Right lobe of liver (tissue), 6 donors: ENCODE results near the gene NFKBIZ. TPM values are rescaled to one million over a fixed set of nuclear protein-coding genes. Genes with fewer than 3 reads are reported as not detected.

Experiments
- ATAC-seq, 4 donors: fragments of 200-7000 bp; cut with Tn5 transposase; one replicate each; pipeline ENCODE4 v1.9.1; 2020; ENCODE audit warnings: mild to moderate bottlenecking in 4 of 4, moderate library complexity in 4 of 4
- DNase-seq, 3 donors: peaks; one replicate each; pipeline ENCODE4 v3.0.0-alpha.2; 2020
- H3K27ac ChIP-seq, 3 donors: fragments of 200-600 bp; one replicate each; pipeline ENCODE4 v1.8.0; 2022
- H3K27me3 ChIP-seq, 2 donors: fragments of 200-600 bp; one replicate each; pipeline ENCODE4 v1.8.0; 2022
- H3K36me3 ChIP-seq, 4 donors: fragments of 200-600 bp; sonication (generic) in 1 of 4; one replicate each; pipeline versions ENCODE4 v1.5.1 to v1.8.0; 2017 to 2022; ENCODE audit warnings: control low read depth in 1 of 4
- H3K4me1 ChIP-seq, 4 donors: fragments of 200-600 bp; sonication (generic) in 1 of 4; one replicate each; pipeline versions ENCODE4 v1.5.1 to v1.8.0; 2017 to 2022; ENCODE audit warnings: control low read depth in 1 of 4
- H3K4me3 ChIP-seq, 3 donors: fragments of 200-600 bp; one replicate each; pipeline ENCODE4 v1.8.0; 2022
- H3K9me3 ChIP-seq, 4 donors: fragments of 200-600 bp; sonication (generic) in 1 of 4; one replicate each; pipeline versions ENCODE4 v1.5.1 to v1.8.0; 2017 to 2022; ENCODE audit warnings: control low read depth in 1 of 4
- POLR2A ChIP-seq: fragments of 450-650 bp; IDR thresholded peaks from one replicate; pipeline ENCODE4 v1.6.1; 2017; ENCODE audit warnings: antibody characterized with exemption, mild to moderate bottlenecking
- WGBS: methylation state at CpG from one replicate; pipeline ENCODE4 v1.1.6; 2018; ENCODE audit warnings: low coverage, low lambda C conversion rate; ENCODE audit not compliant: insufficient coverage; ENCODE audit errors: missing lambda C conversion rate; 5-methylcytosine and 5-hydroxymethylcytosine counted together
- intact Hi-C, 2 donors: fragments of 100-400 bp; cut with DNase I; formaldehyde crosslinking; loops; one replicate each; pipeline versions ENCODE4 v1.11.2 to v1.14.1; 2022
- total RNA-seq, 6 experiments: library from RNA; depleted of rRNA in 2 of 6; stranded (reverse); fragments of >200 nt in 2 of 6; fragmentation: NEBNext Ultra II Directional in 3 of 6; extraction: Animal tissue kit (Norgen Biotek cat#: 25700) in 3 of 6; gene quantifications; one replicate each; pipeline versions ENCODE4 v1.1.0 to v1.2.4, GENCODE V29; 2016 to 2023
- TF ChIP-seq, protein P1 (sequence below), 4 donors: fragments of 200-600 bp in 3 of 4; fragments of 450-650 bp in 1 of 4; IDR thresholded peaks; one replicate each; pipeline versions ENCODE4 v1.5.1 to v1.8.0; 2016 to 2022; ENCODE audit warnings: antibody characterized with exemption in 4 of 4, mild to moderate bottlenecking in 2 of 4
- donor health status: DM: no; HTN: yes; CAD: no.
- donor health status: DM: no; HTN: no; CAD: no.
- donor health status: DM: no; HTN: no; CAD: no.
- donor health status: DM: no; HTN: yes; CAD: no.
- donor health status: DM: no; HTN: yes; CAD: no.

Gene NFKBIZ
- total RNA-seq, 6 experiments from 2014 or later: 23.4 to 83.1 (median 44.4) TPM

DNA sequence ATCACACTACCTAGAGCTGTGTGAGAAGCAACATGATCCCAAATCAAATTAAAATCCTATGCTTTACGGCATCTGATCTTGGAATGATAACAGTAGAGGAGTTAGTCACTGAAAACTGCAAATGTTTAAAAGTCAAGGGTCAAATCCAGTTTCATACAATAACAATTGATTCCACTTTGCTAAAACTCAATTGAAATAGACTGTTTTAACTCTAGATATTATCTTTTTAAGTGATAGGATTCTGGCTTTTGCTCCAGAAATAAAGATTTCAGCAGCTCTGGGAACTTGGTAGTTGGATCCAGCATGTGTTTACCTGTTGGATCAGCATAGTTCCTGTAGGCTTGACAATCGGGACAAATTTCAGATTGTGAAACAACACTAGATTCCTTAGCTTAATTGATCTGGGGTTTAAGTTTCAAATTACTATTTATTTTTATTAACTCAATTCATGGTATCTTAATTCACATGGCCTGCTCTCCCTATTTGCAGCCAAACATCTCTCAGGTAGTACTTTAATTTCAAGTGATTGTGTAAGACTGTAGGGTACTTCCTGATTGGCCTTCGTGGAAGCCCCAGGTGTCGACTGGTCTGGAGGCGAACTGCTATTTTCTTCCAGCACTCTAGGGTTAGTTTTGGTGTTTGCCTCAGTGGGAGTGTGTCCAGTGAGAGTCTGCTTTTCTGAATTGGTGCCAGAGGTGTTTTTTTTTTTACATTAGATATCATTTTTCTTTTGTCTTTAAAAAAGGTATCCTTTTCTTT lies 16.6 kb downstream of the NFKBIZ start:
- Histone ChIP-seq H3K4me3 (no peak overlapping the region), H3K27ac (peak overlapping the region; percentile 13 to 37 (median 17)), H3K36me3 (peaks cover 0 to 11% (median 5%) of the 10 kb centered on the region in 4 donors), H3K9me3 (no peaks in the 10 kb centered on the region), H3K27me3 (no peaks in the 10 kb centered on the region), H3K4me1 (peaks cover 0 to 38% (median 13%) of the 10 kb centered on the region in 4 donors)
- intact Hi-C loops: no loop called here
- ATAC-seq (peak; percentile 31 to 62 (median 56)), DNase-seq (no peak)
- TF ChIP-seq, protein P1, sequence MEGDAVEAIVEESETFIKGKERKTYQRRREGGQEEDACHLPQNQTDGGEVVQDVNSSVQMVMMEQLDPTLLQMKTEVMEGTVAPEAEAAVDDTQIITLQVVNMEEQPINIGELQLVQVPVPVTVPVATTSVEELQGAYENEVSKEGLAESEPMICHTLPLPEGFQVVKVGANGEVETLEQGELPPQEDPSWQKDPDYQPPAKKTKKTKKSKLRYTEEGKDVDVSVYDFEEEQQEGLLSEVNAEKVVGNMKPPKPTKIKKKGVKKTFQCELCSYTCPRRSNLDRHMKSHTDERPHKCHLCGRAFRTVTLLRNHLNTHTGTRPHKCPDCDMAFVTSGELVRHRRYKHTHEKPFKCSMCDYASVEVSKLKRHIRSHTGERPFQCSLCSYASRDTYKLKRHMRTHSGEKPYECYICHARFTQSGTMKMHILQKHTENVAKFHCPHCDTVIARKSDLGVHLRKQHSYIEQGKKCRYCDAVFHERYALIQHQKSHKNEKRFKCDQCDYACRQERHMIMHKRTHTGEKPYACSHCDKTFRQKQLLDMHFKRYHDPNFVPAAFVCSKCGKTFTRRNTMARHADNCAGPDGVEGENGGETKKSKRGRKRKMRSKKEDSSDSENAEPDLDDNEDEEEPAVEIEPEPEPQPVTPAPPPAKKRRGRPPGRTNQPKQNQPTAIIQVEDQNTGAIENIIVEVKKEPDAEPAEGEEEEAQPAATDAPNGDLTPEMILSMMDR (IDR thresholded peaks at IDR 0.05): no peak
- TF ChIP-seq POLR2A: no peak
- whole genome bisulfite sequencing: 12% methylated on average over 5 of the region's 5 CpGs

DNA sequence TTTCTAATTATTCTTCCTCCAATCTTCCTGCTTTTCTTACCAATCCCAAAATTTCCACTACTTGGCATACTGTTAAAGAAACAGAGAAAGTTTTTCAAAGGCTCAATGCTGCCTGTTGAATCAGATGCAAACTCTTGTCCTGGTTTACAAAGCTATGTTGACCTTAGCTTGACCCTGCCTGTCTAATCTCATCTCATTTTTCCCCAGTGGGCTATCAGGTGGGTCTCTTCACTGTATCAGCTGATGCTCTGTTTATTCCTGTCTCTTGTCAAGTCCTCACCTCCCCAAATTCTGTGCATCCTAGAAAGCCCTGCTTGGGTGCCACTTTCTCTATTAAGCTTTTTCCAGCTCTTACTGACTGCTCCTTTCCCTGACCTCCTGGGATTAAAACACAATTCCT lies 18.2 kb downstream of the NFKBIZ start:
- peaks cover 0 to 38% (median 13%) of the 10 kb centered on the region in 4 donors for H3K4me1 ChIP-seq
- no peak overlapping the region for H3K4me3 ChIP-seq
- DNase-seq (no peak), ATAC-seq (peak in 1 of 4 donors; percentile 6)
- intact Hi-C loops: no loop called here
- H3K36me3 ChIP-seq: no peaks in the 10 kb centered on the region
- H3K27me3 ChIP-seq: no peaks in the 10 kb centered on the region
- H3K27ac ChIP-seq: peak overlapping the region in 2 of 3 donors; percentile 23 to 69
- TF ChIP-seq POLR2A: no peak
- TF ChIP-seq, protein P1 (IDR thresholded peaks at IDR 0.05): no peak
- no peaks in the 10 kb centered on the region for H3K9me3 ChIP-seq

DNA sequence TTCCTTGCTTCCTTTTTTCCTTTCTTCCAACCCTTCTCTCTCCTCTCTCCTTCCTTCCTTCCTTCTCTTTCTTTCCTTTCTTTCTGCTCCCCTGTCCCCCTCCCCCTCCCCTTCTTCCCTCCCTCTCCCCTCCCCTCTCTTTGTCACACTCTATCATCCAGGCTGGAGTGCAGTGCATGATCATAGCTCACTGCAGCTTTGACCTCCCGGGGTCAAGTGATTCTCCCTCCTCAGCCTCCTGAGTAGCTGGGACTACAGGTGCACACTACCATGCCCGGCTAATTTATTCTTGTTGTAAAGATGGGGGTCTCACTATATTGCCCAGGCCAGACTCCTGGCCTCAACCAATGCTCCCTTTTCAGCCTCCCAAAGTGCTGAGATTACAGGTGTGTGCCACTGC lies 18.7 kb downstream of the NFKBIZ start:
- no peak for DNase-seq
- intact Hi-C loops: no loop called here

DNA sequence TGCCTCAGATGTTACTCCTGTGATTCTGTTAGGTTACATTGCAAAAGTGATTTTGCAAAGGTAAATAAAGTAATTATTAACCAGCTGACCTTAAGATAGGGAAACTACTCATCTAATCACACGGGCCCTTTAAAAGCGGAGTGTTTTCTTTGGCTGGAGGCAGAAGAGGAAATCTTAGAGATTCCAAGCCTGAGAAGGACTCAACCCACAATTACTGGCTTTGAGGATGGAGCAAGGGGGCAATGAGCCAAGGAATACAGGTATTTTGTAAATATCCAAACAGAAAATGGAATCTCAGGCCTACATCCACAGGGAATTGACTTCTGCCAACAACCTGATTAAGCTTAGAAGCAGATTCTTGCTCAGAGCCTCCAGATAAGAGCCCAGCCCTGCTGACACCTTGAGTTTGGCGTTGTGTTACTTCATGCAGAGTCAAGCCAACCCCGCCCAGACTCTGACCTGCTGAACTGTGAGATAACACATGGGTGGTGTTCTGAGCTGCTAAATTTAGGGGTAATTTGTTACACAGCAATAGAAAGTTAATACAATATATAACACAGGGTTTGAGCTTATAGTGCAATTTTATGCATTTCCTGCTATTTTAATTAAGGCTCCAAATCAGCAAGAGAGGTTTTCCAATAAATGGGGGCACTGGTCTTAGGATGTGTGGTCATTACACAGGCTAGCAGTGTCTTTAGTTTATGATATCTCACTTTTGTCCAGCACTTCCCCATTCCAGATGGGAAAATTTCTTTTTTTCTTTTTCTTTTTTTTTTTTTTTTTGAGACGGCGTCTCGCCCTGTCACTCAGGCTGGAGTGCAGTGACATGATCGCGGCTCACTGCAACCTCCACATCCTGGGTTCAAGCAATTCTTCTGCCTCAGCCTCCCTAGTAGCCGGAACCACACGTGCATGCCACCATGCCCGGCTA lies 19.5 kb downstream of the NFKBIZ start:
- Histone ChIP-seq H3K4me3 (no peak overlapping the region), H3K27ac (peak overlapping the region in 2 of 3 donors; percentile 29 to 69), H3K27me3 (no peaks in the 10 kb centered on the region), H3K9me3 (no peaks in the 10 kb centered on the region), H3K36me3 (no peaks in the 10 kb centered on the region), H3K4me1 (peaks cover 0 to 38% (median 13%) of the 10 kb centered on the region in 4 donors)
- 68% methylated on average over 12 of the region's 12 CpGs for WGBS
- ATAC-seq (peak; percentile 54 to 80 (median 77)), DNase-seq (peak in 1 of 3 donors; percentile 38)
- intact Hi-C loops: no loop called here
- TF ChIP-seq POLR2A: no peak
- TF ChIP-seq, protein P1 (IDR thresholded peaks at IDR 0.05): no peak

More for the DNA sequence above, 18.7 kb downstream of the NFKBIZ start:
- Histone ChIP-seq H3K4me1 (peaks cover 0 to 38% (median 13%) of the 10 kb centered on the region in 4 donors), H3K27ac (peak overlapping the region; percentile 23 to 69 (median 29)), H3K9me3 (no peaks in the 10 kb centered on the region), H3K36me3 (no peaks in the 10 kb centered on the region), H3K4me3 (no peak overlapping the region), H3K27me3 (no peaks in the 10 kb centered on the region)
- peak in 2 of 4 donors; percentile 1 to 2 for ATAC-seq
- 82% methylated on average over 2 of the region's 2 CpGs for WGBS
- TF ChIP-seq POLR2A: no peak
